K562 (cell line): ENCODE data around the gene TNFRSF11A. TPM values are rescaled to one million over a fixed set of nuclear protein-coding genes. Genes with fewer than 3 reads are reported as not detected.
A peak's percentile ranks its signal among the peaks of the same experiment; 100 is the strongest.

Experiments used
- ATAC-seq: fragments of 200-7000 bp; cut with Tn5 transposase; 3 replicates; pipeline ENCODE4 v1.9.1; 2020; ENCODE audit warnings: moderate library complexity
- BruUV-seq: library from RNA; stranded (reverse); fragments of 400-500 nt; replicated peaks from 2 replicates; lab custom pipeline; 2021; lab: Mats Ljungman, UMichigan
- CTCF ChIA-PET: fragments of 300-600 bp; formaldehyde crosslinking; extraction: SDS; loops from one replicate; lab custom pipeline; 2021; ENCODE audit warnings: low intra/inter-chr PET ratio; lab: Yijun Ruan, JAX
- POLR2A ChIA-PET: fragments of 300-600, 350-650 bp; sonication (Branson Sonifier 250); formaldehyde crosslinking; extraction: SDS; loops from one replicate; lab custom pipeline; 2021; ENCODE audit warnings: antibody characterized with exemption, inconsistent platforms; lab: Yijun Ruan, JAX
- DNase-seq, 4 experiments: peaks; one replicate each; pipeline versions ENCODE4 v3.0.0 to v3.0.0-alpha.2; 2011 to 2018; ENCODE audit warnings: low spot score in 3 of 4, mixed read lengths in 3 of 4; ENCODE audit errors: extremely low read depth in 1 of 4
- FAIRE-seq: peaks from 2 replicates; lab custom pipeline; 2011; peaks lifted over from hg19 to GRCh38; lab: Jason Lieb, UNC
- H2AFZ ChIP-seq: 2 replicates; pipeline ENCODE4 v1.6.0; 2011; ENCODE audit warnings: low read depth, low read length, control low read depth, inconsistent platforms
- H3K27ac ChIP-seq: fragments of 200-600 bp; 3 replicates; pipeline ENCODE4 v1.8.0; 2011; ENCODE audit warnings: low read depth, mild to moderate bottlenecking, control low read depth, inconsistent platforms, low read length, moderate library complexity, mixed read lengths; ENCODE audit errors: extremely low read depth
- H3K27me3 ChIP-seq, 2 experiments: fragments of 300-600 bp in 1 of 2; 2 replicates in 1 of 2; 3 replicates in 1 of 2; pipeline versions ENCODE4 v1.6.0 to v1.8.0; 2011; ENCODE audit warnings: inconsistent platforms in 2 of 2, low read length in 2 of 2, mild to moderate bottlenecking in 1 of 2, mixed read lengths in 1 of 2, moderate library complexity in 1 of 2; ENCODE audit not compliant: control insufficient read depth in 2 of 2, insufficient read depth in 2 of 2
- H3K36me3 ChIP-seq: fragments of 300-600 bp; 3 replicates; pipeline ENCODE4 v1.8.0; 2011; ENCODE audit warnings: mild to moderate bottlenecking, low read length, inconsistent platforms; ENCODE audit not compliant: control insufficient read depth, insufficient read depth
- H3K4me1 ChIP-seq, 2 experiments: fragments of 200-600 bp in 1 of 2; replicated peaks in 1 of 2; 2 replicates in 1 of 2; 3 replicates in 1 of 2; pipeline versions ENCODE4 v1.5.1 to v1.8.0; 2011; ENCODE audit warnings: inconsistent platforms in 2 of 2, low read length in 2 of 2, mild to moderate bottlenecking in 1 of 2, mixed read lengths in 1 of 2, moderate library complexity in 1 of 2; ENCODE audit not compliant: control insufficient read depth in 2 of 2, insufficient read depth in 2 of 2
- H3K4me2 ChIP-seq: 2 replicates; pipeline ENCODE4 v1.6.1; 2011; ENCODE audit warnings: low read length, control low read depth, inconsistent platforms, mixed read lengths; ENCODE audit not compliant: insufficient read depth
- H3K4me3 ChIP-seq: fragments of 200-600 bp; sonication (generic), shearing (Covaris generic); 2 replicates; pipeline ENCODE4 v1.5.1; 2016; ENCODE audit warnings: control low read depth, inconsistent platforms
- H3K79me2 ChIP-seq: fragments of 200-600 bp; 3 replicates; pipeline ENCODE4 v1.8.0; 2011; ENCODE audit warnings: low read length, inconsistent platforms; ENCODE audit not compliant: control insufficient read depth, insufficient read depth
- H3K9ac ChIP-seq, 2 experiments: 2 replicates each; pipeline versions ENCODE4 v1.6.0 to v1.6.1; 2011; ENCODE audit warnings: low read depth in 2 of 2, low read length in 2 of 2, control low read depth in 1 of 2, inconsistent platforms in 1 of 2, mild to moderate bottlenecking in 1 of 2, mixed read lengths in 1 of 2; ENCODE audit not compliant: insufficient read depth in 1 of 2
- H3K9me1 ChIP-seq: one replicate; pipeline ENCODE4 v1.6.0; 2011; ENCODE audit warnings: inconsistent platforms, mild to moderate bottlenecking, low read length, moderate library complexity; ENCODE audit not compliant: control insufficient read depth, insufficient read depth
- H3K9me3 ChIP-seq: replicated peaks from 2 replicates; pipeline ENCODE4 v1.5.1; 2011; ENCODE audit warnings: low read depth, low read length, inconsistent platforms; ENCODE audit not compliant: control insufficient read depth, insufficient read depth
- H4K20me1 ChIP-seq: replicated peaks from 2 replicates; pipeline ENCODE4 v1.6.1; 2011; ENCODE audit warnings: low read length, inconsistent platforms, mixed read lengths; ENCODE audit not compliant: control insufficient read depth, insufficient read depth
- ARID3A ChIP-seq: IDR thresholded peaks from 2 replicates; pipeline ENCODE4 v1.6.1; 2012; ENCODE audit warnings: low read depth, low read length, improper control_type of control experiment, borderline replicate concordance
- DIDO1 ChIP-seq: fragments of 450-650 bp; IDR thresholded peaks from 2 replicates; pipeline ENCODE4 v1.6.1; 2016; ENCODE audit warnings: low read depth, missing biosample characterization, missing genetic modification characterization
- ETS1 ChIP-seq: conservative IDR thresholded peaks from 2 replicates; pipeline ENCODE4 v1.6.1; 2011; ENCODE audit warnings: low read depth, mild to moderate bottlenecking, low read length; ENCODE audit not compliant: control insufficient read depth
- GATAD2B ChIP-seq: fragments of 450-650 bp; IDR thresholded peaks from 2 replicates; pipeline ENCODE4 v1.6.1; 2017; ENCODE audit warnings: mild to moderate bottlenecking, borderline replicate concordance
- GTF2E2 ChIP-seq: fragments of 200-800 bp; sonication (Bioruptor generic); IDR thresholded peaks from 2 replicates; pipeline ENCODE4 v1.6.1; 2016; ENCODE audit warnings: missing genetic modification characterization, missing compliant biosample characterization
- L3MBTL2 ChIP-seq: fragments of 450-650 bp; IDR thresholded peaks from 2 replicates; pipeline ENCODE4 v1.6.1; 2016; ENCODE audit warnings: mild to moderate bottlenecking, moderate library complexity
- MTF1 ChIP-seq: fragments of 250-450 bp; sonication (Bioruptor Pico); IDR thresholded peaks from 2 replicates; pipeline ENCODE4 v1.9.0; 2021; ENCODE audit warnings: moderate library complexity, mild to moderate bottlenecking, inconsistent platforms, borderline replicate concordance
- MYBL2 ChIP-seq, 2 experiments: fragments of 450-650 bp in 1 of 2; sonication (generic) in 1 of 2; formaldehyde crosslinking in 1 of 2; IDR thresholded peaks; 2 replicates each; pipeline versions ENCODE4 v1.6.1 to v1.8.1; 2017 to 2022; ENCODE audit warnings: borderline replicate concordance in 1 of 2, inconsistent platforms in 1 of 2, low read depth in 1 of 2, mild to moderate bottlenecking in 1 of 2, missing genetic modification reagents in 1 of 2, moderate library complexity in 1 of 2
- ZNF277 ChIP-seq: fragments of 250-450 bp; sonication (Bioruptor Pico); IDR thresholded peaks from 2 replicates; pipeline ENCODE4 v1.8.0; 2022; ENCODE audit warnings: inconsistent platforms, mild to moderate bottlenecking, moderate library complexity, borderline replicate concordance
- ZNF445 ChIP-seq: fragments of 250-450 bp; sonication (Bioruptor Pico); IDR thresholded peaks from 2 replicates; pipeline ENCODE4 v1.4.0; 2020; ENCODE audit warnings: low read depth, mild to moderate bottlenecking, moderate library complexity
- WGBS: fragments of 100-300 bp; shearing (Covaris generic); methylation state at CpG from one replicate; pipeline ENCODE4 v1.1.6; 2016; ENCODE audit warnings: low coverage, mixed read lengths; ENCODE audit not compliant: insufficient coverage; ENCODE audit errors: missing lambda C conversion rate; 5-methylcytosine and 5-hydroxymethylcytosine counted together
- in situ Hi-C: fragments of 300-500 bp; cut with MboI; formaldehyde crosslinking; loops from 4 replicates; pipeline ENCODE4 v1.15.0; 2018; ENCODE audit warnings: inconsistent platforms, mixed read lengths
- intact Hi-C: fragments of 100-400 bp; cut with micrococcal nuclease; formaldehyde crosslinking; loops from 2 replicates; pipeline ENCODE4 v1.14.2; 2022
- polyA plus RNA-seq, 8 experiments: library from polyadenylated mRNA; depleted of rRNA in 4 of 8; stranded (reverse) in 5 of 8; unstranded in 3 of 8; fragments of >200 nt; fragmentation: Nextera tagmentation in 2 of 8; fragmentation: Illumina TruSeq in 1 of 8; extraction: Ambion mirVana in 2 of 8; extraction: Trizol in 1 of 8; gene quantifications; 2 replicates each; pipeline versions ENCODE4 v1.2.1 to v1.2.3, GENCODE V29; 2011 to 2014; ENCODE audit warnings: inconsistent platforms in 1 of 8, missing spikeins in 1 of 8
- total RNA-seq, 7 experiments: library from RNA; depleted of rRNA in 6 of 7; stranded (reverse); fragments of >200 nt in 6 of 7; fragmentation: Illumina TruSeq in 2 of 7; extraction: Trizol in 2 of 7; gene quantifications; 2 replicates each; pipeline versions ENCODE4 v1.2.1 to v1.2.3, GENCODE V29; 2011 to 2021; ENCODE audit warnings: low replicate concordance in 1 of 7

TNFRSF11A gene
- total and polyA plus RNA-seq, 9 of the 15 experiments (the other 6 are each of a cell fraction or from before 2014, with no cell fraction given), result 0.03 to 0.06 (median 0.04) TPM; not detected in 6

- Histone ChIP-seq H3K27me3 (no peaks in the 10 kb centered on the region), H3K9me3 (no peaks in the 10 kb centered on the region), H3K9ac (no peak overlapping the region), H4K20me1 (no peaks in the 10 kb centered on the region), H3K36me3 (no peaks in the 10 kb centered on the region), H3K4me3 (no peak overlapping the region), H3K4me1 (peaks cover 0 to 6% of the 10 kb centered on the region in 2 experiments; a peak in 2 of 5 replicates), H3K79me2 (no peaks in the 10 kb centered on the region), H2AFZ (0 out of 2 replicates have a peak overlapping the region, but pooled peaks have one; percentile 19), H3K9me1 (no peaks in the 10 kb centered on the region), H3K4me2 (no peak overlapping the region), H3K27ac (no peak overlapping the region)
- intact Hi-C loops (loop anchor here (5.0 kb wide), 1 partner anchor 566 kb away; no protein-coding TSS in a partner anchor), in situ Hi-C loops (loop anchor here (5.0 kb wide), 1 partner anchor 156 kb away; no protein-coding TSS in a partner anchor)
- no peak for FAIRE-seq
- no peak for DNase-seq
- ChIA-PET CTCF (interaction anchor here (0.7 to 1.5 kb wide), 3 partner anchors 140 to 160 kb away, joined by 3 to 14 read pairs (median 4); no protein-coding TSS in a partner anchor), POLR2A (interaction anchor here (0.9 to 1.1 kb wide), 3 partner anchors 9 to 24 kb away, joined by 3 to 5 read pairs (median 3); no protein-coding TSS in a partner anchor)
- no peak for ATAC-seq
- no TSS peak for BruUV-seq
- WGBS, result 32% methylated on average over 3 of the region's 3 CpGs
- TF ChIP-seq ARID3A (no peak), ETS1 (no peak), DIDO1 (tag) (no peak), ZNF445 (CRISPR knock-in tag) (no peak), GATAD2B (no peak), ZNF277 (CRISPR knock-in tag) (no peak), MYBL2 (IDR thresholded peaks at IDR 0.05; ENCODE audit: low read depth) (no peak), MYBL2 (CRISPR knock-in tag; IDR thresholded peaks at IDR 0.05; ENCODE audit: borderline replicate concordance) (no peak), L3MBTL2 (no peak), MTF1 (CRISPR knock-in tag) (no peak), GTF2E2 (tag) (no peak)
Measured at GRCh38 chr18:62426191-62426488, 101.0 kb downstream of the TNFRSF11A start.
